OCI-LY1 (cell line): ENCODE data around the gene RALB.

Experiments
- H2AFZ ChIP-seq: fragments of 200-600 bp; sonication (generic), shearing (Covaris generic); 2 replicates; pipeline ENCODE4 v1.6.0; 2014; ENCODE audit warnings: antibody characterized with exemption, mild to moderate bottlenecking, low read length
- H3F3A ChIP-seq: fragments of 200-600 bp; sonication (generic), shearing (Covaris generic); 2 replicates; pipeline ENCODE4 v1.6.0; 2014; ENCODE audit warnings: mild to moderate bottlenecking, antibody characterized with exemption, low read length, moderate library complexity; ENCODE audit not compliant: insufficient read depth
- H3K27ac ChIP-seq: fragments of 200-600 bp; sonication (generic); 2 replicates; pipeline ENCODE4 v1.5.1; 2014; ENCODE audit warnings: low read length, mixed run types, mild to moderate bottlenecking, low read depth; ENCODE audit not compliant: poor library complexity, severe bottlenecking
- H3K27me3 ChIP-seq: fragments of 200-600 bp; sonication (generic); 2 replicates; pipeline ENCODE4 v1.6.0; 2014; ENCODE audit warnings: antibody characterized with exemption, mild to moderate bottlenecking, low read length, moderate library complexity; ENCODE audit not compliant: insufficient read depth
- H3K36me3 ChIP-seq: fragments of 200-600 bp; sonication (generic); 2 replicates; pipeline ENCODE4 v1.6.1; 2014; ENCODE audit warnings: mild to moderate bottlenecking, antibody characterized with exemption, low read length, moderate library complexity, mixed read lengths; ENCODE audit not compliant: insufficient read depth
- H3K4me1 ChIP-seq: fragments of 200-600 bp; sonication (generic); 2 replicates; pipeline ENCODE4 v1.5.1; 2014; ENCODE audit warnings: mild to moderate bottlenecking, low read length, moderate library complexity; ENCODE audit not compliant: insufficient read depth, severe bottlenecking
- H3K4me2 ChIP-seq: fragments of 200-600 bp; sonication (generic), shearing (Covaris generic); 2 replicates; pipeline ENCODE4 v1.6.1; 2014; ENCODE audit warnings: low read length
- H3K4me3 ChIP-seq: fragments of 200-600 bp; sonication (generic); 2 replicates; pipeline ENCODE4 v1.5.1; 2014; ENCODE audit warnings: low read length, low read depth, mild to moderate bottlenecking, mixed read lengths; ENCODE audit not compliant: poor library complexity, severe bottlenecking
- H3K79me2 ChIP-seq: fragments of 200-600 bp; shearing (Covaris generic); 2 replicates; pipeline ENCODE4 v1.6.1; 2016; ENCODE audit warnings: mixed run types, low read length, mixed read lengths; ENCODE audit not compliant: insufficient read depth
- H3K9ac ChIP-seq: fragments of 200-600 bp; sonication (generic), shearing (Covaris generic); 2 replicates; pipeline ENCODE4 v1.6.1; 2014; ENCODE audit warnings: mild to moderate bottlenecking, low read length, mixed read lengths
- H3K9me2 ChIP-seq: fragments of 200-600 bp; sonication (generic), shearing (Covaris generic); 2 replicates; pipeline ENCODE4 v1.6.1; 2014; ENCODE audit warnings: low read depth, mild to moderate bottlenecking, low read length, mixed read lengths
- H3K9me3 ChIP-seq: fragments of 200-600 bp; shearing (Covaris generic); 2 replicates; pipeline ENCODE4 v1.6.1; 2014; ENCODE audit warnings: low read length, mixed read lengths
- H4K20me1 ChIP-seq: fragments of 200-600 bp; sonication (generic), shearing (Covaris generic); 2 replicates; pipeline ENCODE4 v1.6.0; 2016; ENCODE audit warnings: mild to moderate bottlenecking, low read length; ENCODE audit not compliant: insufficient read depth
- EZH2 ChIP-seq: fragments of 200-600 bp; sonication (generic), shearing (Covaris generic); IDR thresholded peaks from 2 replicates; pipeline ENCODE4 v1.8.0; 2017; ENCODE audit warnings: borderline replicate concordance, mixed run types, mild to moderate bottlenecking, antibody characterized with exemption, low read length, moderate library complexity, mixed read lengths
- TF ChIP-seq, protein P1 (sequence below): fragments of 200-600 bp; sonication (generic), shearing (Covaris generic); IDR thresholded peaks from 2 replicates; pipeline ENCODE4 v1.5.1; 2017; ENCODE audit warnings: mild to moderate bottlenecking, antibody characterized with exemption, low read length, moderate library complexity, mixed read lengths

Gene RALB

DNA sequence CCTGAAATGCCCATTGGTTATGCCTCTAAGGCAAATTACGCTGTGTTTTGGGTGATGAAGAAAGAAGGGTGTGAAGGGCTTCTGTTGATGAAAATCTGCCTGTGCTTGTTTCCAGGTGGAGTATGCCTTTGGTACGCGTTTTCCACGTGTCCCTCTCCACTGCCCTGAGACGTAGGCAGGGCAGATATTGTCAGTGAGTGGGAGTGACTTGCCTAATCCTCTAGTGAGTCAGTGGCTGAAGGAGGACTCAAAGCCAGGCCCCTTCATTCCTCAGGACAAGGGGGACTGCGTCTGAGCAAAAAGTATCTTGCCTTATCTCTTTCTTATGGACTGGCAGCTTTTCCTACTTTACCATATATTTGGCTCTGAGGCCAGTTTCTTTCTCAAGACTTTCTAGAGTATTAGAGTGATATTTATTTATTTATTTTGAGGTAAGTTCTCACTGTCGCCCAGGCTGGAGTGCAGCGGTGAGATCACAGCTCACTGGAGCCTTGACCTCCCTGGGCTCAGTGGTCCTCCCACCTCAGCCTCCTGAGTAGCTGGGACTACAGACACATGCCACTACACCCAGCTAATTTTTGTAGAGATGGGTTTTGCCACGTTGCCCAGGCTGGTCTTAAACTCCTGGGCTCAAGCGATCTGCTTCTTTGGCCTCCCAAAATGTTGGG, 10.2 kb downstream of the RALB start:
- Histone ChIP-seq H3K27ac (no peak overlapping the region), H2AFZ (no peak overlapping the region), H3K4me2 (no peak overlapping the region), H3F3A (no peaks in the 10 kb centered on the region), H3K27me3 (no peaks in the 10 kb centered on the region; the same call in 1 of the 2 replicates), H3K9ac (no peak overlapping the region), H4K20me1 (no peaks in the 10 kb centered on the region), H3K4me3 (no peak overlapping the region), H3K9me3 (peaks cover 8% of the 10 kb centered on the region), H3K79me2 (no peaks in the 10 kb centered on the region), H3K4me1 (peaks cover 6% of the 10 kb centered on the region), H3K9me2 (no peaks in the 10 kb centered on the region), H3K36me3 (peaks cover 4% of the 10 kb centered on the region; the same call in 1 of the 2 replicates)
- TF ChIP-seq EZH2 = no peak

DNA sequence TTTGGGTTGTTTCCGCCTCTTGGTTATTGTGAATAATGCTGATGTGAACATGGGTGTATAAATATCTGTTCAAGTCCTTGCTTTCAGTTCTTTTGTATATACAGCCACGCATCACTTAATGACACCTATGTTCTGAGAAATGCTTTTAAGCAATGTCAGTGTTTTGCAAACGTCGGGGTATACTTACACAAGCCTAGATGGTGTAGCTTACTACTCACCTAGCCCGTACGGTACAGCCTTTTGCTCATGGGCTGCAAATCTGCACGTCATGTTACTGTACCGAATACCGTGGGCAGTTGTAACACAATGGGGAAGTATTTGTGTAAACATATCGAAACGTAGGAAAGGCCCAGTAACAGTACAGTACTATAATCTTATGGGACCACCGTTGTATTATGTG, 12.4 kb downstream of the RALB start:
- Histone ChIP-seq H3K27me3 (no peaks in the 10 kb centered on the region; the same call in 1 of the 2 replicates), H3K27ac (no peak overlapping the region), H3K36me3 (peaks cover 4% of the 10 kb centered on the region; the same call in 1 of the 2 replicates), H3F3A (no peaks in the 10 kb centered on the region), H3K9ac (no peak overlapping the region), H3K9me2 (no peaks in the 10 kb centered on the region), H4K20me1 (no peaks in the 10 kb centered on the region), H3K4me3 (no peak overlapping the region), H3K9me3 (peaks cover 8% of the 10 kb centered on the region), H3K4me2 (no peak overlapping the region; the same call in 1 of the 2 replicates), H2AFZ (no peak overlapping the region), H3K4me1 (peaks cover 6% of the 10 kb centered on the region), H3K79me2 (no peaks in the 10 kb centered on the region)
- TF ChIP-seq, protein P1, sequence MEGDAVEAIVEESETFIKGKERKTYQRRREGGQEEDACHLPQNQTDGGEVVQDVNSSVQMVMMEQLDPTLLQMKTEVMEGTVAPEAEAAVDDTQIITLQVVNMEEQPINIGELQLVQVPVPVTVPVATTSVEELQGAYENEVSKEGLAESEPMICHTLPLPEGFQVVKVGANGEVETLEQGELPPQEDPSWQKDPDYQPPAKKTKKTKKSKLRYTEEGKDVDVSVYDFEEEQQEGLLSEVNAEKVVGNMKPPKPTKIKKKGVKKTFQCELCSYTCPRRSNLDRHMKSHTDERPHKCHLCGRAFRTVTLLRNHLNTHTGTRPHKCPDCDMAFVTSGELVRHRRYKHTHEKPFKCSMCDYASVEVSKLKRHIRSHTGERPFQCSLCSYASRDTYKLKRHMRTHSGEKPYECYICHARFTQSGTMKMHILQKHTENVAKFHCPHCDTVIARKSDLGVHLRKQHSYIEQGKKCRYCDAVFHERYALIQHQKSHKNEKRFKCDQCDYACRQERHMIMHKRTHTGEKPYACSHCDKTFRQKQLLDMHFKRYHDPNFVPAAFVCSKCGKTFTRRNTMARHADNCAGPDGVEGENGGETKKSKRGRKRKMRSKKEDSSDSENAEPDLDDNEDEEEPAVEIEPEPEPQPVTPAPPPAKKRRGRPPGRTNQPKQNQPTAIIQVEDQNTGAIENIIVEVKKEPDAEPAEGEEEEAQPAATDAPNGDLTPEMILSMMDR = no peak
- no peak for TF ChIP-seq EZH2

DNA sequence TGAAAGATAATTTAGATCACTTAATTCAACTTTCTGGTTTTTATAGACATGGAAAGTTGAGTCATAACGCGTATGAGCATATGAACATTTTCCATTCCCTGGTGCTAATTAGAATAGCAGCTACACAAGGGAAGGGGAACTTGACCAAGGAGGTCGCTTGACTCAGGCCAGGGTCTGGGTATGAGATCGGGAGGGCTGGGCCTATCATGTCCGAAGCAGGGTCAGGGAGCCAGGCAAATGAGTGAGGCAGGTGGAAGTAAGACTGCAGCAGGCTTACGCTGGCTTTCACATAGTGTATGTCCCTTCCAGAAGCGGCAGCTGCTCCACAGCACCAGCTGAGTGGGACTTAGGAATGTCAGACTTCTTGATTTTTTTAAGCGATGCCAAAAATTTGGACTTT, 14.7 kb downstream of the RALB start:
- Histone ChIP-seq H3F3A (no peaks in the 10 kb centered on the region), H3K4me3 (no peak overlapping the region), H3K9me3 (no peaks in the 10 kb centered on the region), H3K4me1 (peaks cover 6% of the 10 kb centered on the region), H3K4me2 (no peak overlapping the region), H3K9me2 (no peaks in the 10 kb centered on the region), H2AFZ (no peak overlapping the region), H3K27ac (no peak overlapping the region), H3K36me3 (no peaks in the 10 kb centered on the region; the same call in 1 of the 2 replicates), H3K27me3 (no peaks in the 10 kb centered on the region), H4K20me1 (no peaks in the 10 kb centered on the region), H3K79me2 (no peaks in the 10 kb centered on the region), H3K9ac (no peak overlapping the region)
- TF ChIP-seq, protein P1 = no peak
- no peak for TF ChIP-seq EZH2
